B cell (primary cell): ENCODE results near the gene AUTS2. TPM values are rescaled to one million over a fixed set of nuclear protein-coding genes. Genes with fewer than 3 reads are reported as not detected.

Experiments
- ATAC-seq: fragments of 200-7000 bp; cut with Tn5 transposase; one replicate; pipeline ENCODE4 v1.10.0; 2021; ENCODE audit warnings: low read depth, mild to moderate bottlenecking, moderate number of reproducible peaks, moderate library complexity
- CTCF ChIA-PET: fragments of 350-600 bp; sonication (Branson Sonifier 250); formaldehyde crosslinking; loops from one replicate; lab custom pipeline; 2021; ENCODE audit warnings: antibody characterized with exemption, inconsistent platforms; lab: Charles Lee
- POLR2A ChIA-PET: fragments of 350-600 bp; sonication (Branson Sonifier 250); formaldehyde crosslinking; loops from one replicate; lab custom pipeline; 2021; ENCODE audit warnings: antibody characterized with exemption; lab: Charles Lee
- DNase-seq: peaks from one replicate; pipeline ENCODE4 v3.0.0; 2013
- H2AFZ ChIP-seq: 2 replicates; pipeline ENCODE4 v1.6.1; 2012; ENCODE audit warnings: mild to moderate bottlenecking, low read depth, low read length; ENCODE audit not compliant: insufficient read depth, poor library complexity, severe bottlenecking
- H3K27ac ChIP-seq, 2 donors: 1 replicate in 1 of 2; 2 replicates in 1 of 2; pipeline ENCODE4 v1.5.1; 2012 to 2013; ENCODE audit warnings: low read length in 2 of 2, mild to moderate bottlenecking in 2 of 2, moderate library complexity in 1 of 2
- H3K27me3 ChIP-seq, 4 experiments: fragments of 200-600 bp in 1 of 4; sonication (generic) in 1 of 4; replicated peaks in 1 of 4; 1 replicate in 2 of 4; 2 replicates in 2 of 4; pipeline versions ENCODE4 v1.6.1 to v1.7.0; 2013 to 2016; ENCODE audit warnings: low read length in 3 of 4, mild to moderate bottlenecking in 2 of 4, mixed read lengths in 1 of 4, moderate library complexity in 1 of 4; ENCODE audit not compliant: insufficient read depth in 4 of 4, control insufficient read depth in 3 of 4; ENCODE audit errors: control extremely low read depth in 1 of 4
- H3K36me3 ChIP-seq, 2 experiments: replicated peaks in 1 of 2; 1 replicate in 1 of 2; 2 replicates in 1 of 2; pipeline versions ENCODE4 v1.6.1 to v1.7.1; 2013; ENCODE audit warnings: low read length in 1 of 2; ENCODE audit not compliant: insufficient read depth in 2 of 2, control insufficient read depth in 1 of 2; ENCODE audit errors: control extremely low read depth in 1 of 2, extremely low read depth in 1 of 2
- H3K4me1 ChIP-seq, 2 donors: fragments of 200-600 bp in 1 of 2; sonication (generic) in 1 of 2; 1 replicate in 1 of 2; 2 replicates in 1 of 2; pipeline versions ENCODE4 v1.5.1 to v1.6.1; 2013 to 2017; ENCODE audit warnings: low read length in 2 of 2; ENCODE audit not compliant: control insufficient read depth in 2 of 2, insufficient read depth in 2 of 2
- H3K4me2 ChIP-seq: replicated peaks from 2 replicates; pipeline ENCODE3; 2012; ENCODE audit warnings: mild to moderate bottlenecking, low read depth, low read length; ENCODE audit not compliant: poor library complexity, severe bottlenecking
- H3K4me3 ChIP-seq, 5 experiments: fragments of 200-600 bp in 1 of 5; sonication (generic) in 1 of 5; 1 replicate in 3 of 5; 2 replicates in 2 of 5; pipeline versions ENCODE4 v1.5.1 to v1.7.0; 2011 to 2016; ENCODE audit warnings: low read length in 4 of 5, mild to moderate bottlenecking in 4 of 5, low read depth in 2 of 5, control low read depth in 1 of 5, moderate library complexity in 1 of 5; ENCODE audit not compliant: insufficient read depth in 1 of 5; ENCODE audit errors: control extremely low read depth in 1 of 5, extremely low read depth in 1 of 5
- H3K79me2 ChIP-seq: fragments of 200-600 bp; sonication (generic); one replicate; pipeline ENCODE4 v1.6.0; 2016; ENCODE audit warnings: low read length; ENCODE audit not compliant: control insufficient read depth, insufficient read depth
- H3K9ac ChIP-seq: fragments of 200-600 bp; sonication (generic); 2 replicates; pipeline ENCODE4 v1.6.1; 2017; ENCODE audit warnings: mild to moderate bottlenecking, low read length, moderate library complexity
- H3K9me3 ChIP-seq, 3 donors: one replicate each; pipeline versions ENCODE4 v1.6.1 to v1.7.1; 2013; ENCODE audit warnings: low read length in 2 of 3; ENCODE audit not compliant: control insufficient read depth in 2 of 3, insufficient read depth in 1 of 3; ENCODE audit errors: control extremely low read depth in 1 of 3
- H4K20me1 ChIP-seq: 2 replicates; pipeline ENCODE4 v1.6.0; 2012; ENCODE audit warnings: mild to moderate bottlenecking, low read length; ENCODE audit not compliant: insufficient read depth, control insufficient read depth, poor library complexity, severe bottlenecking
- H3K27ac Mint-ChIP-seq: one replicate; pipeline ENCODE4 v1.8.0; 2021; ENCODE audit warnings: mixed read lengths
- H3K27me3 Mint-ChIP-seq: one replicate; pipeline ENCODE4 v1.8.0; 2021; ENCODE audit warnings: mixed read lengths
- H3K4me1 Mint-ChIP-seq: one replicate; pipeline ENCODE4 v1.8.0; 2021; ENCODE audit warnings: mixed read lengths
- H3K4me3 Mint-ChIP-seq: one replicate; pipeline ENCODE4 v1.8.0; 2021; ENCODE audit warnings: mixed read lengths
- H3K9me3 Mint-ChIP-seq: one replicate; pipeline ENCODE4 v1.8.0; 2022; ENCODE audit warnings: mixed read lengths; ENCODE audit not compliant: insufficient read depth
- EZH2 ChIP-seq: IDR thresholded peaks from 2 replicates; pipeline ENCODE4 v1.6.1; 2012; ENCODE audit warnings: borderline replicate concordance, low read depth, mild to moderate bottlenecking, moderate library complexity, low read length; ENCODE audit not compliant: insufficient read depth, poor library complexity, severe bottlenecking
- whole genome bisulfite sequencing: methylation state at CpG from one replicate; pipeline ENCODE4 v1.1.5; 2013; ENCODE audit warnings: missing lambda C conversion rate; ENCODE audit not compliant: insufficient coverage; 5-methylcytosine and 5-hydroxymethylcytosine counted together
- intact Hi-C: fragments of 100-400 bp; cut with micrococcal nuclease; formaldehyde crosslinking; loops from one replicate; pipeline ENCODE4 v1.10.0; 2022
- polyA plus RNA-seq: library from polyadenylated mRNA; depleted of rRNA; stranded (reverse); fragments of >200 nt; gene quantifications from 2 replicates; pipeline ENCODE4 v1.2.3, GENCODE V29; 2012
- total RNA-seq, 2 donors: library from RNA; stranded (reverse); fragments of 120-200 nt in 1 of 2; gene quantifications; 1 replicate in 1 of 2; 2 replicates in 1 of 2; pipeline versions ENCODE4 v1.2.3 to v1.2.4, GENCODE V29; 2013 to 2022
- TF ChIP-seq, protein P1 (sequence below): fragments of 200-600 bp; IDR thresholded peaks from one replicate; pipeline ENCODE4 v1.8.0; 2022; ENCODE audit warnings: antibody characterized with exemption, mild to moderate bottlenecking

The AUTS2 gene
- total and polyA plus RNA-seq, 2 donors (not counting 1 experiment from before 2014, with no cell fraction given): 22.3 to 35.0 TPM

DNA sequence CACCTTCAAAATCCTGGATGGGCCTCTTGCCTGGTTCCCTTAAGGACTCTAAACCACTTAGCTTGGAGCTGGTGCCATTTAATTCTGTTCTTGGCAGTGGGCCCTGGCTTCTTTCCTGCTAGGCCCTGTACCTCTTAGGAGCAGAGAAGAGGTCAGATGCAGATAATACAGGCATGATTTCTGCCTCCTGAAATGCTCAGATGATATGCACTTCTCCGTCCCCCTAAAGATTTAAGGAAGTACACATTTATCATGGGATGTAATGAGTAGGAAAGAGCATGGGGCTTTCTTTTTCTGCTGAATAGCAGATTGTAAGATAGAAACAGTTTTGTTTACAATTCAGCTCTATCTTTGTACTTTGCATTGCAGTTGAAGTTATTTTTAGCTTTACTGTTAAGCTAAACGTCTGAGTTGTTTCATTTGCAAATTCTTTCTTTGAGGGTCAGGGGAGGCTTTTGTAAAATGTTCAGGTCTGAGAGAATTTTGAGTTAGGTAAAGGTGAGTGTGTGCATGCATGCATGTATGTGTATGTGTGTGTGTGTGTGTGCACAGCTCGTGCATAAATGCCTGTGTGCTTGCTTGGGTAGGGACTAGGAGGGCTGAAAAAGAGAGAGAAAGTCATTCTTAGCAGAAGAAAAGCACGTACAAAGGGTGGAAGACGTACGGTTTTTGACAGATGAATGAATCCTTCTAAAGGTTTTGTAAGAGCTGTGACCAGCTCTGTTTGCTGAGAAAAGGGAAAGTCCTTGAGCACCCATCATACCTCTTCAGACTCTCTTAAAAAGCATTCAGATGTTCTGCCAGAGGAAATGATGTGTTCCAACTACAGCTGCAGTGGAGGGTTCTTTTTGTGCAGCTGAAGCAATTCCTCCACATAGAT lies 364.2 kb downstream of the AUTS2 start:
- ATAC-seq: peak; percentile 33
- Histone ChIP-seq H3K27ac (peak overlapping the region in 1 of 2 donors; percentile 57), H3K9ac (peak overlapping the region; percentile 41), H3K36me3 (no peaks in the 10 kb centered on the region), H4K20me1 (no peaks in the 10 kb centered on the region), H3K4me1 (peaks cover 37 to 39% of the 10 kb centered on the region in 2 donors), H3K27me3 (no peaks in the 10 kb centered on the region), H3K9me3 (no peaks in the 10 kb centered on the region), H3K4me2 (peak overlapping the region; percentile 61), H3K79me2 (peaks cover 58% of the 10 kb centered on the region), H3K4me3 (peak overlapping the region in 1 of 5 experiments; percentile 17), H2AFZ (peak overlapping the region; percentile 23)
- TF ChIP-seq EZH2: no peak
- TF ChIP-seq, protein P1, sequence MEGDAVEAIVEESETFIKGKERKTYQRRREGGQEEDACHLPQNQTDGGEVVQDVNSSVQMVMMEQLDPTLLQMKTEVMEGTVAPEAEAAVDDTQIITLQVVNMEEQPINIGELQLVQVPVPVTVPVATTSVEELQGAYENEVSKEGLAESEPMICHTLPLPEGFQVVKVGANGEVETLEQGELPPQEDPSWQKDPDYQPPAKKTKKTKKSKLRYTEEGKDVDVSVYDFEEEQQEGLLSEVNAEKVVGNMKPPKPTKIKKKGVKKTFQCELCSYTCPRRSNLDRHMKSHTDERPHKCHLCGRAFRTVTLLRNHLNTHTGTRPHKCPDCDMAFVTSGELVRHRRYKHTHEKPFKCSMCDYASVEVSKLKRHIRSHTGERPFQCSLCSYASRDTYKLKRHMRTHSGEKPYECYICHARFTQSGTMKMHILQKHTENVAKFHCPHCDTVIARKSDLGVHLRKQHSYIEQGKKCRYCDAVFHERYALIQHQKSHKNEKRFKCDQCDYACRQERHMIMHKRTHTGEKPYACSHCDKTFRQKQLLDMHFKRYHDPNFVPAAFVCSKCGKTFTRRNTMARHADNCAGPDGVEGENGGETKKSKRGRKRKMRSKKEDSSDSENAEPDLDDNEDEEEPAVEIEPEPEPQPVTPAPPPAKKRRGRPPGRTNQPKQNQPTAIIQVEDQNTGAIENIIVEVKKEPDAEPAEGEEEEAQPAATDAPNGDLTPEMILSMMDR: no peak
- H3K4me3 Mint-ChIP-seq: peak overlapping the region; percentile 87
- peak overlapping the region; percentile 91 for H3K27ac Mint-ChIP-seq
- intact Hi-C loops: no loop called here
- DNase-seq: peak; percentile 32
- H3K27me3 Mint-ChIP-seq: no peaks in the 10 kb centered on the region
- peaks cover 61% of the 10 kb centered on the region for H3K4me1 Mint-ChIP-seq
- POLR2A ChIA-PET: interaction anchor here (1.8 kb wide), 1 partner anchor 9 kb away, joined by 6 read pairs; no protein-coding TSS in a partner anchor
- no peaks in the 10 kb centered on the region for H3K9me3 Mint-ChIP-seq
- WGBS: 16% methylated on average over 3 of the region's 6 CpGs
- CTCF ChIA-PET: interaction anchor here (0.6 to 1.3 kb wide), 4 partner anchors 8 to 30 kb away, joined by 3 to 4 read pairs (median 3); no protein-coding TSS in a partner anchor

DNA sequence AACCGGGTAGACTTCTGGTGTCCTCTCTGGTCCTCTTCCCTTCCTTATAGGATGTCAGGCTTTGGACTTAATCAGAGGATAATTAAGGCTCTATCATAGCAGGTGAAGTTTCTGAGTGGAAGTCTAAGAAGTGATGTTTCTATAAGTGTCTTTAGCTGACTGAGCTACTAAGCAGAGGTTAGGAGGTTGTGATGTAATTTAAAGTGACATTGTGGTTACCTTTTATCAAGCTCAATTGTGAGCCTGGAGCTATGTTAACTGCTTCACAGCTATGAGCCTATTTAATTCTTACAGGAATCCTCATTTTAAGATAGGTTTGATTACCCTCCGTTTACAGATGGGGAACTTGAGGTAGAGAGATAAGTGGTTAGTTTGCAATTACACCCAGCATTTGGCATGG lies 365.1 kb downstream of the AUTS2 start:
- Histone ChIP-seq H4K20me1 (no peaks in the 10 kb centered on the region), H2AFZ (no peak overlapping the region), H3K36me3 (no peaks in the 10 kb centered on the region), H3K27ac (peak overlapping the region in 1 of 2 donors; percentile 57), H3K27me3 (no peaks in the 10 kb centered on the region), H3K4me2 (peak overlapping the region; percentile 61), H3K79me2 (peaks cover 53% of the 10 kb centered on the region), H3K4me1 (peaks cover 42 to 45% of the 10 kb centered on the region in 2 donors), H3K9ac (no peak overlapping the region), H3K9me3 (no peaks in the 10 kb centered on the region), H3K4me3 (no peak overlapping the region)
- intact Hi-C loops: no loop called here
- no peak overlapping the region for H3K4me3 Mint-ChIP-seq
- no peaks in the 10 kb centered on the region for H3K9me3 Mint-ChIP-seq
- H3K4me1 Mint-ChIP-seq: peaks cover 68% of the 10 kb centered on the region
- ChIA-PET CTCF (no interaction called here), POLR2A (interaction anchor here (1.8 kb wide), 1 partner anchor 10 kb away, joined by 6 read pairs; no protein-coding TSS in a partner anchor)
- TF ChIP-seq, protein P1: no peak
- no peak for TF ChIP-seq EZH2
- DNase-seq: no peak
- no peak for ATAC-seq
- no CpG with 5 or more reads among the region's 2 CpGs for WGBS
- H3K27me3 Mint-ChIP-seq: no peaks in the 10 kb centered on the region
- peak overlapping the region; percentile 37 for H3K27ac Mint-ChIP-seq
